ENCODE data around the gene PALB2.
"Not testable (repeated sequence)": the region's sequence is repeated elsewhere in the genome, so short reads cannot be mapped to it uniquely, and the experiment has no call there.

Gene PALB2

DNA sequence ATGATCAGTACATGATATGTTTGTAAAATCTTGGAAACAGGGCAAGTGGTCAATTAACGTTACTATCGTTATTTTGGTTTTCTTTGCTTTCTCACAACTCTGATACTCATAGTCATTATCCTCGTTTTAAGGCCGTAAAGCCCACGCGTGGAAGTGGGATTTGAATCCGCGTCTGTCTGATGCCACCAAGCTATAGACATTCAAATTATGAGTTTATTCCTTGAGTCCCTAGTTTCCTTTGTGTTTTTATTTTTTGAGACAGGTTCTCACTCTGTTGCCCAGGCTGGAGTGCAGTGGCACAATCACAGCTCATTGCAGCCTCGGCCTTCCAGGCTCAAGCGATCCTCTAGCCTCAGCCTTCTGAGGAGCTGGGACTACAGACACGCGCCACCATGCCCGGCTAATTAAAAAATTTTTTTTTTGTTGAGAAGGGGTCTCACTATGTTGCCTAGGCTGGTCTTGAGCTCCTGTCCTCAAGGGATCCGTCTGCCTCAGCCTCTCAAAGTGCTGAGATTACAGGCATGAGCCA, 1.2 kb upstream of the PALB2 start:
- no peak for DNase-seq

DNA sequence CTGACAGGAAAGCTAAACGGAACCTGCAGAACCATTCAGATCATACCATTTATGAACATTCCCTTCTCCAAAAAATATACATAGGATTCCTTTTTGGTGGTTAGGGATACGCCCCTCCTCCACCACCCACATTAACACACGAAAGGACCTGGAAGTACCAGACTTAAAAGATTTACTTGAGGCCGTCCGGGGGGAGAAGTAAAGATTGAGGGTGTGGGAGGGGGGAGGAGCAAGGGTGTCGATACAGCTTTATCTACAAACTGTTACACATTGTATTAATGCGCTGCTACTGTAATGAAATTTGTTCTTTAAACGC, 537 bp downstream of the PALB2 start:
- no peak for DNase-seq

DNA sequence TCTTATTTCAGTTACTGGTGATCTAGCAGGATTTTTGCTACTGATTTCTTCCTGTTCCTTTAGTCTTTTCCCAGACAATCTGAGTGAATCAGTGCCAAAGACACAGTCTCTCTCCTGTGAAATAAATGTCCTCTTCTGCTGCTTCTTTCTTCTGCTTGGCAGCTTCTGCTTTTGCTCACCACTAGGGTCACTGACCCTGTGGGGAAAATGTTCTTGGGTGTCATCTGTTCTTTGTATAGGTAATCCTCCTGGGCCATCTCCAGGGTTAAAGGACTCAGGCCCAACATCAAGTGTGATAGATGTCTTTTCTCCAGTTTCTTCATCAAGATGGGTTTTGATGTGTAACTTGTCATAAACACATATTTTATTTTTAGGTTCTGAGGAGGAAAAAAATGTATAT, 5.2 kb downstream of the PALB2 start:
- DNase-seq, result no peak

DNA sequence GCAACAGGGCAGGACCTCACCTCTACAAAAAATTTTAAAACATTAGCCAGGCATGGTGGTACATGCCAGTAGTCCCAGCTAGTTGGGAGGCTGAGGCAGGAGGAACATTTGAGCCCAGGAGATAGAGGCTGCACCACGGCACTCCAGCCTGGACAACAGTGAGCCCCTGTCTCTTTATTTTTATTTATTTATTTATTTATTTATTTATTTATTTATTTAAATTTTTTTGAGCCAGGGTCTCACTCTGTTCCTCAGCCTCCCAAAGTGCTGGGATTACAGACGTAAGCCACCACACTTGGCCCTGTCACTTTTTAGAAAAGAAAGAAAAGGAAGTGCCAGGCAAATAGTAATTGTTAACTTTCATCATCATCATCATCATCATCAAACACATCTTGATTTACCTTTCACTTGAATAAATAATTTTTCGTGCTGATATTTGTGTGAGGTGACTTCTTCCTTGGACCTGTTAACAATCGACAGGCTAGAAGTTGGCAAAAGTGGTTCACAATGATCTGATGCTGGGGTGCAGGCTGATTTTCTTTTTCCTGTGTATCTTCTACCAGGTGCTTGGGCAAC, 6.6 kb downstream of the PALB2 start:
- no peak for DNase-seq

DNA sequence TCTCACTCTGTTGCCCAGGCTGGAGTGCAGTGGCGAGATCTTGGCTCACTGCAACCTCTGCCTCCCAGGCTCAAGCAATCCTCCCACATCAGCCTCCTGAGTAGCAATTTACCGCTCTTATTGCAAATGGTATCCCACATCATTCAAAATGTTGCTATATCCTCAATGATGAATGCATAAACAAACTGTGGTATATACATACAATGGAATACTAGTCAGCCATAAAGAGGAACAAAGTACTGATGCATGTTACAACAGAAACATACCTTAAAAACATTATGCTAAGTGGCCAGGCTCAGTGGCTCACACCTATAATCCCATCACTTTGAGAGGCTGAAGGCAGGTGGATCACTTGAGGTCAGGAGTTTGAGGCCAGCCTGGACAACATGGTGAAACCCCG, 9.2 kb downstream of the PALB2 start:
- DNase-seq, result not testable (repeated sequence)

DNA sequence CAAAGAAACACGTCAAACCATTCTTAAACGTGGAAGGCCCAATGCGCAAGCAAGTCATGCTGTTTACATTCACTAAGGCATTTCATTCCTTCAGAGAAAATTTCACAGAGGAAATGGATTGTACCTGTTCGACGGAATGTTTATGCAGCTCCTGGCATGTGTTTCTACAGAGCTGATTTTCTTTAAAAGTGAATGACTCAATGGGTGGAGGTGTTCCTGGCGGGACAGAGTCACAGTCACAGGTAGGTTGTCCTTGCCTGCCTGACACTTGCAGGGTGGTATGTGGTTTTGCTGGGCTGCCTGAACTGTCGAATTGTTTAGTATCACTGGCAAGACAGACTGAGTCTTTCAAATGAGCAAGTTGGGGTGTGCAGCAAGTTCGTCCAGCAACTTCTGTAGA, 11.6 kb downstream of the PALB2 start:
- no peak for DNase-seq

DNA sequence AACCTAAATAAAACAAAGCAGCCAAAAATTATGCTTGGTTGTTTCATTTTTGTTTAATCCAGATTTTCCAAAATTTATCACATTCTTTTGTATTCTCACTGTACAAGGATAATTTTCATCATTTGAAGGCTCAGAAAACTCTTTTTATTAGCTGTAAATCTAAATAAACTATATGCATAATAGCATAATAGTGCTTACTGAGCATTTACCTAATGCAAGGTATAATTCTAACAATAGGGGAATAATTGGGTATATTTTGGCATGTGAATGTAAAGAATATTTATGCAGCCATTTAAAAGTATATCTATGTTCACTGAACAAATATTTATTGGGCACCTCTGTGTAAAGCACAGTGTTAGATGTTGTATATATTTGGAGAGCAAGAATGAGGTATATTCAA, 17.0 kb downstream of the PALB2 start:
- no peak for DNase-seq

DNA sequence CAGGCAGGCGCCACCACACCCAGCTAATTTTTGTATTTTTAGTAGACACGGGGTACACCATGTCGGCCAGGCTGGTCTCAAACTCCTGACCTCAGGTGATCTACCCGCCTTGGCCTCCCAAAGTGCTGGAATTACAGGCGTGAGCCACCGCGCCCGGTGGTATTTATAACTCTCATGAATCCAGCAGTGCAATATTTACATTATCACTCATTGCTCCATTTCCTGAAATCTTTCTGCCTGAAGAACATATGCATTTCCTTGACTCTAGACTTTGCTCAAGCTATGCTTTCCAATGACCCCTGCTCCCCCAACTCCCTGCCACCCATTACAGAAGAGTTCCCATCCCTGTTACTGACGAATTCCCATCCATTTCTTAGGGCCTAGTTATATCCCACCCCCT, 25.3 kb downstream of the PALB2 start:
- DNase-seq, result no peak

DNA sequence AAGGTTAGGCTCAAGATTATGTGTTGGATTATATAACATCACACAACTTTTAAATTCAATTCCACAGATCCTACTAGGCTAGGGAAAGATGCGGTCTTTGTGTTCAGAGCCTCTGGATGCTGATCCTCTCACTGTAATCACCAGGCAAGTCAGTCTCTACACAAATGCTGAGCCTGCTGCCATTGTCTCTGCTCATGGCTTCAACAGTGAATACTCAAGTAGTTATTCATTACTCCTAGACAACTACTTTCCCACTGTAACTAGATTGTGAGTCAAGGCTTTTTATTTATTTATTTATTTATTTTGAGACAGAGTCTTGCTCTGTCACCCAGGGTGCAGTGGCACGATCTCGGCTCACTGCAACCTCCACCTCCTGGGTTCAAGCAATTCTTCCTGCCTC, 29.2 kb downstream of the PALB2 start:
- DNase-seq, result no peak

DNA sequence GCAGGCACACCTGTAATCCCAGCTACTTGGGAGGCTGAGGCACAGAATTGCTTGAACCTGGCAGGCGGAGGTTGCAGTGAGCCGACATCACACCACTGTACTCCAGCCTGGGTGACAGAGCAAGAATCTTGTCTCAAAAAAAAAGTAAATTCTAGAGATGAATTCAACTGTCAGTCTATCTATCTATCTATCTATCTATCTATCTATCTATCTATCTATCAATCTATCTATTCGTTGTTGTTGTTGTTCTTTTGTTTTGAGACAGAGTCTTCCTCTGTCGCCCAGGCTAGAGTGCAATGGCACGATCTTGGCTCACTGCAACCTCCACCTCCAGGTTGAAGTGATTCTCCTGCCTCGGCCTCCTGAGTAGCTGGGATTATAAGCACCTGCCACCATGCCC, 30.2 kb downstream of the PALB2 start:
- DNase-seq, result not testable (repeated sequence)

DNA sequence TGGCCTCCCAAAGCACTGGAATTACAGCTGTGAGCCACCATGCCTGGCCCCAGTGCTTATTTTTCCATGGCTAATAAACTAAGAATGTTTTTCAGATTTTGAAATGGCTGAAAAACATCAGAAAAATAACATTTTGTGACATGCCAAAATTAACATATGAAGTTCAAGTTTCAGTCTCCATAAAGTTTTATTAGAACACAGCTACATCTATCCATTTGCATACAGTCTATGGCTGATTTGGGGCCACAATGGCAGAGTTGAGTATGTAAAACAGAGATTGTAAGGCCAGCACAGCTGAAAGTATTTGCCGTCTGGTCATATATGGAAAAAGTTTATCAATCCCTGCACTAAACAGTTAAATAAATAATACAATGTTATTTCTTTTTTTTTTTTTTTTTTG, 31.2 kb downstream of the PALB2 start:
- DNase-seq, result no peak

DNA sequence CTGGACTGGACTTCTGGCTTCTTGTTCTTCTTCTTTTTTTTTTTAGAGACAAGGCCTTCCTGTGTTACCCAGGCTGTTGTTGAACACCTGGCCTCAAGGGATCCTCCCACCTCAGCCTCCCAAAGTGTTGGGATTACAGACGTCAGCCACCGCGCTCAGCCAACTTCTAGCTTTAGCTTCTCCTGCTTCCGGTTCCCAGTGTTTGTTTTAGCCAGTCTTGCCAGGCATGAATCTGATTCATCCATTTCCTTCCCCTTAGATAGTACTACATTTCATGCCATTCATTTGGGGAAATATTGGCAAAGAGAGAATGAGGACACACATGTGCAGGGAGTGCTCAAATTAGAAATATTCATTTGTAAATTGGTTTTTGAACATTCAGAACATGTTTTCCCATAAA, 32.9 kb downstream of the PALB2 start:
- no peak for DNase-seq

DNA sequence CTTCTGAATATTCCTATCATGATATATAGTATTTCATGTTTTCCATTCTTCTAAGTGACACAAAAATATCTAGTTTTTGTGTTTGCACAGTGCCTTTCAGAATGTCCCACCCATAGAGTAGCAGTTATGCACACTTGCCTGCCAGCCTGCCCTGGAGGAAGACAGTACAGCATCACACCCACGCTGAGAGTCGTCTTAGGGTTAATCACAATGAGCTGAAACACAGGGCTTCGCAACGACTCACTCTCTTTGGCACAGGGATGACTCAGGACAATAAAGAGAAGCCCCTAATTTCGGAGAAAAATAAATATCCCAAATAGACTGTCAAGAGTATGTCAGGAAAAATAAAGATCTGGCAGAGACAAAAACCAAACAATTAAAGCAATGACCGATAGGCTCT, 33.4 kb downstream of the PALB2 start:
- no peak for DNase-seq

DNA sequence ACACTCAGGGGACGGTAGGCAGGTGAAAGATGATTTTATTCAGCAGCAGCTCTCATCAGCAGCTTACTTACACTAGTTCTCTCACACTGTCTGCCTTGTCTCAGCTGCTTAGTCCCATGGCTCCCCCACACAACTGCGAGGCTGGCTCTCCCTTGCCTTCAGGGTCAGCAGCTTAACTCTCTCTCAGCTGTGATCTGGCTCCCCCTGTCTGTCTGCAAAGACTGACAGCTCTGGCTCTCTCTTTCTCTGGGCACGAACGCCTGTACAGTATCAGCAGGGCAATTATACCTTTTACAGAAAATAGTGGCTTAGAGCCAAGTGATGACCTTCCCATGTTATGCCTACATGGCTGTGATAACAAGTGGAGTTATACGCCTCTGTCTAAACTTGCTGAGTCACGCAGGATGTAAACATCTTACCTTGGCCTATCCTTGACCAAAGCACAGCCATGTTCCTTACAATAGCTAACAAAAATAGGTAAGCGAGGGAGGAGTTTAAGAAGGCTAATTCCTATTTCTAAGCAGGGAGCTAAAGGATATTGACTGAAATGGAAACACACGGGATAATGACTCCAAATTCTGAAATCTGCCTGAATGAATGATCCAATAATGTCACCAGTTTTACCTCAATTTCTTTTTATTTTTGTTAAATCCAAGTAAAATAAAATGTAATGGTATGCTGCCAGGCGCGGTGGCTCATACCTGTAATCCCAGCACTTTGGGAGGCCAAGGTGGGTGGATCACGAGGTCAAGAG, 43.9 kb downstream of the PALB2 start:
- no peak for DNase-seq

DNA sequence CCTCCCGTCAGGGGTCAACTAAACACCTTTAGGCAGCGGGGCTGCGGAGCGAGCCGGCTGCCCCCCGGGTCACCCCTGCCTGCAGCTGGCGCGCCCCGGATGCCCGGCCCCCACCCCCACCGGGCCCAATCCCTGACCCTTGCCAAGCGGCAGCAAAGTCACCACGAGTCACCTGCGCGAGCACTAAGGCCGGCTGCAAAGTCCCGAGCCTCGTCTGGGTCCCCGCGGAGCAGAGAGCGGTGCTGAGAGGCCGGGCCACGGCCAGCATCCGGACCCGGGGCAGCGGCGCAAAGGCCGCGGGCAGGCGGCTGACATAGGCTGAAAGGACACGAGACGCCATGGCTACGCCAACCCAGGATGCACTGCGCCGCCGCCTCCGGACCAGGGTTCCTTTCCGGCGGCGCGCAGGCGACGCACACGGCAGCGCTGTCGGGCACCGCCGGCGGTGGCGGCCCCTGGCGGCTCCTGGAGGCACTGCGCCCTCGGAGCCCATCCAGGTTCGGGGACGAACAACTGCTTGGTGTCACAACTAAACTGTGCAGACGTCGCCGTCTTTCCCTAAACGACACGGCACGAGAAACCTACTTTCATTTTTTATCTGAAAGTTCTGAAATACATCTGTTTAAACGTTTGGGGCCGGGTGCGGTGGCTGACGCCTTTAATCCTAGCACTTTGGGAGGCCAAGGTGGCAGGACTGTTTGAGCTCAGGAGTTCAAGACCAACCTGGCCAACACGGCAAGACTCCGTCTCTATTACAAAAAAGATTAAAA, 45.0 kb downstream of the PALB2 start, which contains the start of gene NDUFAB1:
Gene NDUFAB1, minus strand, starts transcription at position 366 of the 770 bp plus-strand sequence. Its CDS starts 26 bp downstream, at position 340.
- peak; percentile 87 for DNase-seq

DNA sequence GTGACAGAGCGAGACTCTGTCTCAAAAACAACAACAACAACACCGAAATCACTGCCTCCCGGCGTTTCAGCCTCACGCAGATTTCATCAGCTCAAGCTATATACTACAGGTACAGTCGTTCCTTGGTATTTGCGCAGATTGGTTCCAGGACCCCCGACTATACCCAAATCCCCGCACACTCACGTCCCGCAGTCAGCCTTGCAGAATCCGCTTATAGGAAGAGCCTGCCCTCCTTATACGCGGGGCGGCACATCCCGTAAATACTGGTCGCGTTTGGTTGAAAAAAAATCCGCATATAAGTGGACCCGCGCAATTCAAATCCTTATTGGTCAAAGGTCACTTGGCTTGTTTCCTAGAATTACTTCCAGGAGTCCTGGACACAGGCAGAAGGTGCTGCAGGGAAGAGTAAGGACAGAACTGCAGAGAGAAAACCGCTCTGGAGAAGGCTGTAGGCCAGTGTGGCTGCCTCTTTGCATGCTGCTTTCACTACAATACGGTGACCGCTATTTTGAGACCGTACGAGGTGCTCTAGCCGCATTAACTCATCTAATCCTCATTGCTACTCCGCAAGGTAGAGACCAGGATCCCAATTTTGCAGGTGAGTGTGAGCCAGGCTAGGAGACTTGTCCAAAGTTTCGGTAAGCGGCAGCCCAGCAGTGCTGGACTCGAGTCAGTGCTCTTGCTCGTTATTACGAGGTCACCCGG, 45.7 kb downstream of the PALB2 start:
- no peak for DNase-seq

DNA sequence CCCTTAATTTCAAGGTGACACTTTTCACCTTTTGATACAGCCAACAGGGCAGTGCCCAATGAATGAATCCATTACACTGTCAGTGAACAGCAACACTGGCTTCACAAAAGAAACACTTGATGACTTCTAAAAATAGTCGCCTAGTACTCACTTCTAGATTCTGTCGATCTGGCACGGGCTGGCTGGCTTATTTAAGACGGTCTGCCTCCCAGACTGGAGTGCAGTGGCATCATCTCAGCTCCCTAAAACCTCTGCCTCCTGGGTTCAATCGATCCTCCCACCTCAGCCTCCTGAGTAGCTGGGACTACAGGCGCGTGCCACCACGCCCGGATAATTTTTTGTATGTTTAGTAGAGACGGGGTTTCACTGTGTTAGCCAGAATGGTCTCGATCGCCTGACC, 46.9 kb downstream of the PALB2 start:
- no peak for DNase-seq

DNA sequence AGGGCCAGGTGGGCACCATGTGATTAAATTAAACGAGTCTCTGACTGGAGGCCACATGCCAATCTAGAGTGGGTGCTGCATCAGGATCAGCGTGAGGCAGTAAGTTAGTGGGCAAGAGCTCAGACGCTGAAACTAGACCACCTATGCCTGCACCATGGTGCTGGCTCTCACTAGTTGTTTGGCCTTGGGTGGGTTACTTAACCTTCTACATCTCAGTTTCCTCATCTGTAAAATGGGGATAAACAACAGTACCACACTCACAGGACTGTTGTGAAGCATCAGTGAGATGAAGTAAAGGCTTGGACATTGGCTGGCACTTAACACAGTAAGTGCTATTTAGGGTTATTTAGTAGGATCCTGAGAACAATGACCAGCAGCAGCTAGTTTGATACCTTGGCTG, 50.9 kb downstream of the PALB2 start:
- DNase-seq, result no peak

DNA sequence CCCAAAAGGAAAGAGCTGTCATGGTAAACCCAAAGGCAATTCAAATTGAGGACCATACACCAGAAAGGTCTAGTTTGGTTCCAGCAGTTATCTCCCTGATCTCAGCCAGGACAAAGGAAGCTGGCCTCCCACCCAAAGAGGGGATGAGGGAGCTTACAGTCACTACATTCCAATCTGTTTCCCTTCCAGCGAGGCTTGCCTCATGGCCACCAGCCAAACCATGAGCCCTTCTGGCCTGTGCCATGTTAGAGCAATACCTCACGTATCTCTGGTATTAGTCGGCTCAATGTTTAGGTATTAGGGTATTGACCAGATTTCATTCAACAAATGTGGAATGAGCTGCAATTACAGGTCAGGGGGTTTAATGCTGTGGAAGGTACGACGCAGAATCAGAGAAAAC, 53.4 kb downstream of the PALB2 start:
- DNase-seq, result no peak

DNA sequence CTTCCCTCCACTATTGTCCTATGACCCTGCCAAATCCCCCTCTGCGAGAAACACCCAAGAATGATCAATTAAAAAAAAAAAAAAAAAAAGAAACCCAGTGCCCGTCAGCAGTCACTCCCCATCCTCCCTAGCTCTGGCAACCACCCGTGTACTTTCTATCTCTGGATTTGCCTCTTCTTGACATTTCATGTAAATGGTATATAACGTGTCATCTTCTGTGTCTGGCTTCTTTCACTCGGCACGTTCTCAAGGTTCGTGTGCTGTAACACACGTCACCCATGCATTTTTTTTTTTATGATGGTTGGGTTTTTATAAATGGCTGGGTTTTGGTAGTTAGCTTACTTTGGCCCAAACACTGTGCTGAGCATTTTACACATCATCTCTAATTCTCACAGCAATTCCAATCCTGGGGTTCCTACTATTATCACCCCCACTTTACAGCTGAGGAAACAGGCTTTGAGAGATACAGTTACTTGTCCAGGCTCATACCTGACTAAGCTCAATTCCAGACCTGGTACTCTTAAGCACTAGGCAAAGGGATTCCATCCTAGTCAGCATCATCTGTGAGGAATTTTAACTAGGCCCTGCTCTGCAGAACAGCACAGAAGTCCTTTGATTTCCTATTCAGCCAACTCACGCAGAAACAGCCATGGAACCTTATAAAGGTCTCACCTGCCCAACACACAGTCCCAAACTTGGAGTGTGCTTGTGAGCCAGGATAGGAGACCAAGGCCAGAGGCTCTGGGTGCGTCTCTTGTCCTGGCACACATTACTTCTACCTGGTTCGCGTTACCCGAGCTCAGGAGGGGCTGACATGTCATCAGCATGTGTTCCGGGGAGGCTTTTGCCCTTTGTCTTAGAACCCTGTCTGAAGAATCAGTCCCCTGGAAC, 56.7 kb downstream of the PALB2 start:
- no peak for DNase-seq

DNA sequence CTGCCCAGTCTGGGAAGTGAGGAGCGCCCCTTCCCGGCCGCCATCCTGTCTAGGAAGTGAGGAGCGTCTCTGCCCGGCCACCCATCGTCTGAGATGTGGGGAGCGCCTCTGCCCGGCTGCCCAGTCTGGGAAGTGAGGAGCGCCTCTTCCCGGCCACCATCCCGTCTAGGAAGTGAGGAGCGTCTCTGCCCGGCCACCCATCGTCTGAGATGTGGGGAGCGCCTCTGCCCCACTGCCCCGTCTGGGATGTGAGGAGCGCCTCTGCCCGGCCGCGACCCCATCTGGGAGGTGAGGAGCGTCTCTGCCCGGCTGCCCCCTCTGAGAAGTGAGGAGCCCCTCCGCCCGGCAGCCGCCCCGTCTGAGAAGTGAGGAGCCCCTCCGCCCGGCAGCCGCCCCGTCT, 57.8 kb downstream of the PALB2 start:
- DNase-seq, result not testable (repeated sequence)

DNA sequence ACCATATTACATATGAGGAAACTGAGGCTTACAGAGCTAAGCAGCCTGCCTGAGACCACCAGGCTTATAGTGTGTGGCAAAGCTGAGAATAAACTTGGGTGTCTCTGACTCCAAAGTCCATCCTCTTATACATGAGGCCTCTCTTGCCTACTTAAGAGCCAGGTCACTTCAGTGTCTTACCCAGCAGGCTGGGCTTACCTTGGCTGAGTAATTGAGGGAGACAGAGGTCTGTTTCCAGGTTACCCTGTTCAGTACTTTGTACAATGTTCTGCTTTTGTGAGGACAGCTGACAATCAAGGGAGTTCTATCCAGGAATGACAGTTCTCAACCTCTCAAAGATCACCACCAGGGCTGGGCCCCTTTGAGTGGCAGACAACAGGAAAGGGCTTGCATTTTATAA, 59.3 kb downstream of the PALB2 start:
- no peak for DNase-seq

Measured in NCI-H2029 (cell line).